Measurements from ENCODE around the gene TUFT1. TPM values are rescaled to one million over a fixed set of nuclear protein-coding genes. Genes with fewer than 3 reads are reported as not detected.

The TUFT1 gene
- total RNA-seq, 2 donors from 2014 or later: 15.2 to 29.0 TPM

GRCh38 chr1:151534662-151535278 is 5.3 kb upstream of the TUFT1 start:
- 56% methylated on average over 12 of the region's 12 CpGs for WGBS
- no peaks in the 10 kb centered on the region for H3K36me3 ChIP-seq
- no peaks in the 10 kb centered on the region for H3K9me3 ChIP-seq
- H3K27ac ChIP-seq: no peak overlapping the region
- no peaks in the 10 kb centered on the region for H3K27me3 ChIP-seq (replicated peaks; ENCODE audit: insufficient read depth)
- peaks cover 4% of the 10 kb centered on the region for H3K4me1 ChIP-seq (replicated peaks)
- TF ChIP-seq CTCF (IDR thresholded peaks at IDR 0.05) (peak; percentile 56 to 84 (median 74)), POLR2A (IDR thresholded peaks at IDR 0.05) (no peak)
- no peak overlapping the region for H3K4me3 ChIP-seq
- intact Hi-C loops (cut with DNase I): loop anchor here (2.0 to 10.0 kb wide), 4 partner anchors 60 to 230 kb away; no protein-coding TSS in a partner anchor
- peak; percentile 73 for DNase-seq (ENCODE audit: low spot score)

GRCh38 chr1:151535326-151536271 is 4.5 kb upstream of the TUFT1 start:
- DNase-seq (ENCODE audit: low spot score): no peak
- Histone ChIP-seq H3K9me3 (no peaks in the 10 kb centered on the region), H3K27me3 (replicated peaks; ENCODE audit: insufficient read depth) (no peaks in the 10 kb centered on the region), H3K4me1 (replicated peaks) (peaks cover 4% of the 10 kb centered on the region), H3K36me3 (no peaks in the 10 kb centered on the region), H3K4me3 (no peak overlapping the region), H3K27ac (no peak overlapping the region)
- intact Hi-C loops (cut with DNase I): loop anchor here (2.0 to 10.0 kb wide), 4 partner anchors 59 to 231 kb away; no protein-coding TSS in a partner anchor
- 79% methylated on average over 6 of the region's 6 CpGs for WGBS
- TF ChIP-seq POLR2A (IDR thresholded peaks at IDR 0.05) (no peak), POLR2AphosphoS5 (IDR thresholded peaks at IDR 0.05) (no peak), CTCF (IDR thresholded peaks at IDR 0.05) (no peak)

- Histone ChIP-seq H3K4me3 (no peak overlapping the region), H3K9me3 (no peaks in the 10 kb centered on the region), H3K27me3 (replicated peaks; ENCODE audit: insufficient read depth) (no peaks in the 10 kb centered on the region), H3K4me1 (replicated peaks) (peaks cover 4% of the 10 kb centered on the region), H3K36me3 (no peaks in the 10 kb centered on the region), H3K27ac (no peak overlapping the region)
- intact Hi-C loops (cut with DNase I): loop anchor here (5.0 to 10.0 kb wide), 3 partner anchors 58 to 232 kb away; no protein-coding TSS in a partner anchor
- 88% methylated on average over 7 of the region's 7 CpGs for WGBS
- TF ChIP-seq POLR2A (IDR thresholded peaks at IDR 0.05) (no peak), CTCF (IDR thresholded peaks at IDR 0.05) (no peak), POLR2AphosphoS5 (IDR thresholded peaks at IDR 0.05) (no peak)
- no peak for DNase-seq (ENCODE audit: low spot score)
Measured at GRCh38 chr1:151536499-151536898, 3.6 kb upstream of the TUFT1 start.

- no peaks in the 10 kb centered on the region for H3K27me3 ChIP-seq (replicated peaks; ENCODE audit: insufficient read depth)
- no peak for TF ChIP-seq POLR2A (IDR thresholded peaks at IDR 0.05)
- TF ChIP-seq CTCF (IDR thresholded peaks at IDR 0.05): no peak
- TF ChIP-seq POLR2AphosphoS5 (IDR thresholded peaks at IDR 0.05): no peak
- no peaks in the 10 kb centered on the region for H3K36me3 ChIP-seq
- no peak overlapping the region for H3K27ac ChIP-seq
- H3K4me3 ChIP-seq: no peak overlapping the region
- WGBS: 91% methylated on average over 9 of the region's 9 CpGs
- H3K4me1 ChIP-seq (replicated peaks): peaks cover 10% of the 10 kb centered on the region
- intact Hi-C loops (cut with DNase I): loop anchor here (5.0 to 10.0 kb wide), 3 partner anchors 58 to 232 kb away; no protein-coding TSS in a partner anchor
- DNase-seq (ENCODE audit: low spot score): no peak
- H3K9me3 ChIP-seq: no peaks in the 10 kb centered on the region
Measured at GRCh38 chr1:151537112-151537511, 3.0 kb upstream of the TUFT1 start.
